GM19043 (cell line): ENCODE data around the gene MINPP1.
A peak's percentile ranks its signal among the peaks of the same experiment; 100 is the strongest.
"Not testable (repeated sequence)": the region's sequence is repeated elsewhere in the genome, so short reads cannot be mapped to it uniquely, and the experiment has no call there.

ENCODE experiments used
- ATAC-seq: cut with Tn5 transposase; IDR thresholded peaks from one replicate; pipeline ENCODE4 v1.9.1; 2021; ENCODE audit warnings: low read depth; ENCODE audit not compliant: unreplicated experiment

The MINPP1 gene

GRCh38 chr10:87504640-87505365 is at the start of gene MINPP1:
TSS of gene MINPP1 (plus strand) at chr10:87504893. CDS start at chr10:87504916, 23 bp downstream.
- ATAC-seq = peak; percentile 88

- not testable (repeated sequence) for ATAC-seq
Measured at GRCh38 chr10:87456586-87457220, 48.0 kb upstream of the MINPP1 start.

- not testable (repeated sequence) for ATAC-seq
Measured at GRCh38 chr10:87461751-87462150, 42.9 kb upstream of the MINPP1 start.

GRCh38 chr10:87466849-87467248 is 37.8 kb upstream of the MINPP1 start:
- ATAC-seq = not testable (repeated sequence)

- not testable (repeated sequence) for ATAC-seq
Measured at GRCh38 chr10:87488733-87489132, 16.0 kb upstream of the MINPP1 start.

GRCh38 chr10:87490285-87490684 is 14.4 kb upstream of the MINPP1 start:
- not testable (repeated sequence) for ATAC-seq

- ATAC-seq = not testable (repeated sequence)
Measured at GRCh38 chr10:87492450-87492849, 12.2 kb upstream of the MINPP1 start.

- ATAC-seq = not testable (repeated sequence)
Measured at GRCh38 chr10:87495446-87495845, 9.2 kb upstream of the MINPP1 start.

- ATAC-seq = not testable (repeated sequence)
Measured at GRCh38 chr10:87497386-87497785, 7.3 kb upstream of the MINPP1 start.

- ATAC-seq = not testable (repeated sequence)
Measured at GRCh38 chr10:87498106-87498789, 6.4 kb upstream of the MINPP1 start.

GRCh38 chr10:87500646-87501048 is 4.0 kb upstream of the MINPP1 start:
- no peak for ATAC-seq

- ATAC-seq = no peak
Measured at GRCh38 chr10:87503401-87503800, 1.3 kb upstream of the MINPP1 start.

- ATAC-seq = no peak
Measured at GRCh38 chr10:87503886-87504285, 807 bp upstream of the MINPP1 start.

GRCh38 chr10:87504307-87504639 is 420 bp upstream of the MINPP1 start:
- no peak for ATAC-seq

- peak; percentile 46 for ATAC-seq
Measured at GRCh38 chr10:87505366-87506111, 846 bp downstream of the MINPP1 start.

- no peak for ATAC-seq
Measured at GRCh38 chr10:87506956-87507355, 2.3 kb downstream of the MINPP1 start.

GRCh38 chr10:87507879-87508483 is 3.3 kb downstream of the MINPP1 start:
- no peak for ATAC-seq

GRCh38 chr10:87508837-87509236 is 4.1 kb downstream of the MINPP1 start:
- ATAC-seq = no peak

GRCh38 chr10:87510025-87510424 is 5.3 kb downstream of the MINPP1 start:
- no peak for ATAC-seq

- no peak for ATAC-seq
Measured at GRCh38 chr10:87511526-87511925, 6.8 kb downstream of the MINPP1 start.
